Measurements from ENCODE around the gene USF2.

GRCh38 chr19:35310811-35311465 is 42.2 kb downstream of the USF2 start:
- no peak for TF ChIP-seq REST (IDR thresholded peaks at IDR 0.05; ENCODE audit: insufficient read depth in 1 of 2, low read depth in 2 of 2, low read length in 1 of 2)
- no peak for TF ChIP-seq CTCF (IDR thresholded peaks at IDR 0.05)

Measured in Panc1 (cell line).